Muscle of arm (tissue), 12 donors: Measurements from ENCODE around the gene PLK4. TPM values are rescaled to one million over a fixed set of nuclear protein-coding genes. Genes with fewer than 3 reads are reported as not detected.
"Not testable (repeated sequence)": the region's sequence is repeated elsewhere in the genome, so short reads cannot be mapped to it uniquely, and the experiment has no call there.

Source experiments
- DNase-seq: peaks from one replicate; pipeline ENCODE4 v3.0.0-alpha.2; 2013
- polyA plus RNA-seq, 12 donors: library from polyadenylated mRNA; unstranded; fragments of 120-200 nt; gene quantifications; one replicate each; pipeline ENCODE4 v1.2.1, GENCODE V29; 2013; ENCODE audit not compliant: insufficient read length in 12 of 12

PLK4 gene
- polyA plus RNA-seq, 12 donors, result 6.2 to 21.0 (median 14.7) TPM; not detected in 1

- DNase-seq, result no peak
These were observed 15.8 kb downstream of the PLK4 start for GRCh38 chr4:127896528-127896927.

DNA sequence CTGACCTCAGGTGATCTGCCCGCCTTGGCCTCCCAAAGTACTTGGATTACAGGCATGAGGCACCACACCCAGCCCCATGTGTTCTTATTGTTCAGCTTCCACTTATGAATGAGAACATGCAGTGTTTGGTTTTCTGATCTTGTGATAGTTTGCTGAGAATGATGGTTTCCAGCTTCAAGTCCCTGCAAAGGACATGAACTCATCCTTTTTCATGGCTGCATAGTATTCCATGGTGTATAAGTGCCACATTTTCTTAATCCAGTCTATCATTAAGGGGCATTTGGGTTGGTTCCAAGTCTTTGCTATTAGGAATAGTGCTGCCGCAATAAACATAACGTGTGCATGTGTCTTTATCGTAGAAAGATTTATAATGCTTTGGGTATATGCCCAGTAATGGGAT lies 19.0 kb downstream of the PLK4 start:
- DNase-seq, result not testable (repeated sequence)

DNA sequence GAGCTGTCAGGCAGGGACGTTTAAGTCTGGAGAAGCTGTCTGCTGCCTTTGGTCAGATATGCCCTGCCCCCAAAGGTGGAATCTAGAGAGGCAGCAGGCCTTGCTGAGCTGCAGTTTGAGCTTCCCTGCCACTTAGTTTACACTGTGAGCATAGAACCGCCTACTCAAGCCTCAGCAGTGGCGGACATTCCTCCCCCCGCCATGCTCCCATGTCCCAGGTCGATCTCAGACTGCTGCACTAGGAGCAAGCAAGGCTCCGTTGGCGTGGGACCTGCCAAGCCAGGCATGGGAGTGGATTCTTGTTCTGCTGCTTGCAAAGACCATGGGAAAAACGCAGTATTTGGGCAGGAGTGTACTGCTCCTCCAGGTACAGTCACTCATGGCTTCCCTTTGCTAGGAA lies 24.3 kb downstream of the PLK4 start:
- DNase-seq, result no peak

- no peak for DNase-seq
These were observed 35.8 kb downstream of the PLK4 start for GRCh38 chr4:127916512-127916911.

DNA sequence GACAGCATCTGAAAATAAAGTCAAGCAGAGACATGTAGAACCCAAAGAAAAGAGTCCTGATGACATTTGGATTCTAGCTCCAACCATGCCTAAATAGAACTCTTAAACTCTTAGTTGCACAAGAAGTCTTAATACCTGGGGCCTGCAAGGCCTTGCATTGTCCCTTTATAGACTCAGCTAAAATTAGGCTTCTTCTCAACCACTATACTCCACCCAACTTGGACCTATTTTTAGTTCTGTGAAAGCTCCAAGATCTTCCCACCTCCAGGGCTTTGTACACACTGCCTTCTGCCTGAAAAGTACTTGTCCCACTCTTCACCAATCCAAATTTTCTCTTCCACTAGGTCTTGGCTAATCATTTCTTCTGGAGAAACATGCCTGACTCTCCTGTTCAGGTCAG lies 36.5 kb downstream of the PLK4 start:
- no peak for DNase-seq

GRCh38 chr4:127920521-127920920 lies 39.8 kb downstream of the PLK4 start:
- DNase-seq, result no peak

- DNase-seq, result no peak
These were observed 41.5 kb downstream of the PLK4 start for GRCh38 chr4:127922226-127922625.

DNA sequence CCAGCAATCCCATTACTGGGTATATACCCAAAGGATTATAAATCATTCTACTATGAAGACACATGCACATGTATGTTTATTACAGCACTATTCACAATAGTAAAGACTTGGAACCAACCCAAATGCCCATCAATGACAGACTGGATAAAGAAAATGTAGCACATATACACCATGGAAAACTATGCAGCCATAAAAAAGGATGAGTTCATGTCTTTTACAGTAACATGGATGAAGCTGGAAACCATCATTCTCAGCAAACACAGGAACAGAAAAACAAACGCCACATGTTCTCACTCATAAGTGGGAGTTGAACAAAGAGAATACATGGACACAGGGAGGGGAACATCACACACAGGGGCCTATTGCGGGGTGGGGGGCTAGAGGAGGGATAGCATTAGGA lies 45.0 kb downstream of the PLK4 start:
- DNase-seq, result not testable (repeated sequence)

GRCh38 chr4:127930175-127930574 lies 49.5 kb downstream of the PLK4 start:
- DNase-seq, result no peak

DNA sequence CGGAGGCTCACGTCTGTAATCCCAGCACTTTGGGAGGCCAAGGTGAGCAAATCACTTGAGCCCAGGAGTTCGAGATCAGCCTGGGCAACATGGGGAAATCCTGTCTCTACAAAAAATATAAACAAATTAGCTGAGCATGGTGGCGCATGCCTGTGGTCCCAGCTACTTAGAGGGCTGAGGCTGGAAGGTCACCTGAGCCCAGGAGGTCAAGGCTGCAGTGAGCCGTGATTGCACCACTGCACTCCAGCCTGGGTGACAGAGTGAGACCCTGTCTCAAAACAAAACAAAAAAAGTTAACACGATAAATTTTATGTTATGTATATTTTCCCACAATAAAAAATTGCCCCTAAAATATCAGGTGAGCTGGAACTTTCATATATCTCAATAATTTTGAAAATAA lies 51.1 kb downstream of the PLK4 start:
- not testable (repeated sequence) for DNase-seq

- no peak for DNase-seq
These were observed 56.3 kb downstream of the PLK4 start for GRCh38 chr4:127936974-127937373.

Other genes starting within 250 kb of the PLK4 start
- 10 to 100 TPM in 6 of 12 donors, 1 to 10 TPM in 5, not detected in 1; 6.7 to 19.8 (median 10.6) TPM for gene INTU, start 247.9 kb upstream of the PLK4 start, polyA plus RNA-seq
- gene SLC25A31, start 150.5 kb upstream of the PLK4 start, polyA plus RNA-seq, result under 1 TPM in 1 of 12 donors, not detected in 11; 0.09 TPM
- 100 to 1,000 TPM in 1 of 12 donors, 1 to 10 TPM in 10, not detected in 1; 6.2 to 130 (median 7.6) TPM for gene HSPA4L, start 98.6 kb upstream of the PLK4 start, polyA plus RNA-seq
- 10 to 100 TPM in 11 of 12 donors, not detected in 1; 15.1 to 31.3 (median 19.1) TPM for gene MFSD8, start 84.3 kb downstream of the PLK4 start, polyA plus RNA-seq
- 100 to 1,000 TPM in 1 of 12 donors, 10 to 100 TPM in 11; 13.9 to 153 (median 18.9) TPM for gene ABHD18, start 84.5 kb downstream of the PLK4 start, polyA plus RNA-seq
- gene LARP1B, start 180.4 kb downstream of the PLK4 start, polyA plus RNA-seq, result 10 to 100 TPM in 11 of 12 donors, not detected in 1; 19.0 to 27.1 (median 23.0) TPM